22Rv1 (cell line): ENCODE data around the gene VEGFB.

Source experiments
- CTCF ChIP-seq: fragments of 450-650 bp; IDR thresholded peaks from 2 replicates; pipeline ENCODE4 v1.5.1; 2017; ENCODE audit warnings: mild to moderate bottlenecking
- ZFX ChIP-seq: fragments of 450-650 bp; IDR thresholded peaks from 2 replicates; pipeline ENCODE4 v1.6.1; 2017; ENCODE audit warnings: antibody characterized with exemption, borderline replicate concordance

GRCh38 chr11:64253481-64253880 is 19.1 kb downstream of the VEGFB start:
- TF ChIP-seq CTCF (no peak), ZFX (no peak)
